HG03064 (cell line): ENCODE results near the gene PDE1C.

Experiments used
- ATAC-seq: cut with Tn5 transposase; IDR thresholded peaks from one replicate; pipeline ENCODE4 v1.9.1; 2021; ENCODE audit warnings: low read depth; ENCODE audit not compliant: unreplicated experiment

The PDE1C gene

DNA sequence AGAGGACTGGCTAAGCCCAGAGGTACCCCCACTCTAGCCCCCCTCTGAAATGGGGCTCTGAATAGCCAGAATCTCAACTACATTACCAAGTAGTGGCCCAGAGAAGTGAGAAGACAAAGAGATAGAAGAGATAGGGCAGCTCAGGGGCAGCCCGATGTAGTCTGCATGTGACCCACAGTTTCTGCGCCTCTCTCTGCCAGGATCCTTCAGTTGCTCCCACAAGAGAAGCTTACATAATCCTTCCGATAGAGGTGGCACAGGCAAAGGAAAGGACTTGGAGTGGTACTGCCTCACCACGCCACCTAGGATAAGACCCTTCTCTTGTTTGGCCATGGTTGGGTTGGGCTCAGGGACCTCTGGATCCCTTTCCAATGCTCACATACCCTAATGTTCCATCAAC lies 5.4 kb upstream of the PDE1C start:
- no peak for ATAC-seq

- no peak for ATAC-seq
Observed at GRCh38 chr7:32074787-32075585, 4.8 kb upstream of the PDE1C start.

DNA sequence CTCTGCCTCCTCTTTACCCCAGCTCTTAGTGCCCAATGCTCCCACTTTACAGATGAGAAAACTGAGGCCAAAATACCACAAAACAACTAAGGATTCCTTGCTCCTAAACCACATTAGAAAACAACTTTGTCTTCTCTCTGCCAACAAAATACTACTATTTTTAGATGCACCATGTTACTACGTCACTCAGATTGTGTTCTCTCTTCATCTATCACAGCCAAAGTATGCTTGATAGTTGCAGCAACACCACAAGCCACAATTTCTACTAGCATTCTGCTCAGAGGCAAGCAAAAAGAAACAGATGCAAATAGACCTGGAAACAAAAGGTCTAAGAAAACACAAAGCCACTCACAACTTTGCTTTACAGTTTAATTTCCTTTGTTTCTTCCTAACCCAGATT lies 3.3 kb upstream of the PDE1C start:
- ATAC-seq, result no peak

GRCh38 chr7:32072397-32072796 lies 2.2 kb upstream of the PDE1C start:
- ATAC-seq, result no peak

GRCh38 chr7:32071466-32072091 lies 1.4 kb upstream of the PDE1C start:
- ATAC-seq, result no peak

- ATAC-seq, result no peak
Observed at GRCh38 chr7:32070051-32070405, 179 bp downstream of the PDE1C start.

DNA sequence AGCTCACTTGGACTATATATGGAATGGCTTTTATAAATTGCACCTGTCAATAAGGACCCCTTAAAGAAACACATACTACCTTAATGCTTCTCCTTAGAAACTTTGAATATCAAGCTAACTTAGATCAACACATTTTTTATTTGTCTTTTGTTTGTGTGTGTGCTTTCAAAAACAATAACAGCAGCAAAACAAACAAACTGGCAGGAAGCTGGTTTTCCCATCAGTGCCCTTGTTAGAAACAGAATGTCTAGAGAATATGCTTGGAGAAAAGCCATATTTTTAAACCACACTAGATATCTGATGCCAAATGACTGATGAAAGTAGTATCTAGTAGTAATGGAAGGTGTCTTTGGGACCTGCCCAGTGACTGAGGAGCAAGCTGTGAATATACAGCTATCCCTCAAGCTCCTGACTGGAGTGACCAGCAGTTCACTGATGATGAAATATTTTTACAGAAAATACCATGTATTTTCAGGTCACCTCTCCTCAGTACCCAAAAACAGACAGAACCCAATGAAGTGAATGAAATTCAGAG lies 1.0 kb downstream of the PDE1C start:
- ATAC-seq, result no peak

GRCh38 chr7:32068411-32069101 lies 1.7 kb downstream of the PDE1C start:
- ATAC-seq, result no peak

DNA sequence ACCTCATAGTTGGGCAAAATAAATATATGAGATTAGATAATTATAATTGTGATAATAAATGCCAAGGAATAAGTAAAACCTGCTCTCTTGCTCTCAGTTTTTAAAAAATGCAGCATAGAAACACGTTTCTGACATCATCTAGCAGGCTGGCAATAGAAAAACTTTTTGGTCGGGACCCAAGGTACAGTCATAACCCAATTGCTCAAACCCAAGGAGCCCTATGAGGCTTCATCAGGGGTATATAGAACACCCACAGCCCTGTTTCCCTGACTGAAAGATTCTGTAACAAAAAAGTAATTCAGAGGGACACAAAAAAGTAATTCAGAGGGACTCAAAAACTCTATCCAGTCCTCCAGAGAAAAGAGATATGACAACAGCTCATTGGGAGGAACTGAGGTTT lies 3.8 kb downstream of the PDE1C start:
- ATAC-seq, result no peak

GRCh38 chr7:32063614-32064013 lies 6.6 kb downstream of the PDE1C start:
- ATAC-seq, result no peak

DNA sequence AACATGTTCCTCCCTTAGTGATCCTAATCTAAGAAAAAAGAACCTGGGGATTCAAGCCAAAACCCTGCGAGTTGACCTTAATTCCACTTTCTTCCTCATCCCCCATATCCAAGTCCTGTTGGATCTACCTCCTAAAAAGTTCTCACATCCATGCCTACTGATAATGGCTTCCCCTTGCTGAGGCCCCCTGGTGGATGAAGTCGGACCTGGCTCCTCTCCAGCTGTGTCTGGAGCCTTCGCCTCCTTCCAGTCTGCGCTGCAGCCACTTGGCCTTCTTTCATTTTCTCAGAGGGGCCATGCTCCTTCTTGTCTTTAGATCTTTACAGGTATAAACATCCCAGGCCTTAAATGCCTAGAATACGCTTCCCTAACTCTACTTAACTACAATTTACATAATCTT lies 8.1 kb downstream of the PDE1C start:
- ATAC-seq, result no peak

- ATAC-seq, result no peak
Observed at GRCh38 chr7:32061346-32061745, 8.9 kb downstream of the PDE1C start.

DNA sequence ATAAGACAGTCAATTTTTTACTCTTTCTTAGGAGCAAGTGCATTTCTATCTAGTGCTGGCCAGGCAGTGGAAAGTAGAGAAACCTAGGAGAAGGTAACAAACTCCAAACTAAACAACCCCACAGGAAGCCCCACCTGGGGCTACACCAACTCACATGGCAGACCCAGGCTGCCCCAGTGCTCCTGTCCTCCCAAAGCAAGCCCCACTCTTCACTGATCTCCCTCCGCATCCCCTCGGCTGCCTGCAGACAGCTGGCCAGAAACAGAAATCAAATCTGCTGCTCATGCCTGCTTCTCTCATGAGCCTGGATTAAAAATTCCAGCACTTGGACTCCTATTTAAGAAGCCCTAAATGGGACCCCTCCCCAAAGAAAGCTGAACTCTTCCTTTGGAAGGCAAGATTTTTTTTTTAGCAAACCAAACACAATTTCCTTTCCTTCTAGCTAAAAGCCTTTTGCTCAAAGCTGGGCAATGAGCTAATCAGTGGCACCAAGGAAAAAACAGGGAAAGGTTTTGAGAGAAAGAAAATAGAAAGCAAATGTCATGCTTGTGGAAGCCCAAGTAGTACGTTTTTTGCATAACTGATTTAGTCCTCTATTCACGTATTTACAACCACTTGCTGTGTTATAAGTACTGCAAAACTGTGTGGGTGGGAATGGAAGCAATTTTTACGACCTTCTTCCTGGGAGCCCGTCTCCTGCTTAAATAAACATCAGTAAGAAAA lies 10.8 kb downstream of the PDE1C start:
- ATAC-seq, result no peak

DNA sequence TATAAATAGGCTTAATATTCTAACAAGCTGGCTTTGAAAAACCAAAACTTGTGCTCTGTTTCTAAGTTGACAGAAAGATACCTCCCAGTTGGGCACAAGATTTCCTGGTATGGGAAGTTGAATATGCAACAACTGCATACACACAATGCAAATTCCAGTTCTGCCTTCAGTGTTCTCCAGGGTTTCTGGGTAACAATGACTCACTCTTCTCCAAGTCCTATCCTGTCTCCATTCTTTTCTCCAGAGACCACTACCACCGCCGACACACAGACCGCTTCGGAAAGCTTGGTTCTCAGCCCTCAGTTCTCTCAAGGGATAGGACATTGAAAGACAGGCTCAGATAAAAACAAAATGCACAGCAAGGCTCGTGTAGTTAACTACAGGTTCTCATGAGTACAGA lies 12.2 kb downstream of the PDE1C start:
- no peak for ATAC-seq

DNA sequence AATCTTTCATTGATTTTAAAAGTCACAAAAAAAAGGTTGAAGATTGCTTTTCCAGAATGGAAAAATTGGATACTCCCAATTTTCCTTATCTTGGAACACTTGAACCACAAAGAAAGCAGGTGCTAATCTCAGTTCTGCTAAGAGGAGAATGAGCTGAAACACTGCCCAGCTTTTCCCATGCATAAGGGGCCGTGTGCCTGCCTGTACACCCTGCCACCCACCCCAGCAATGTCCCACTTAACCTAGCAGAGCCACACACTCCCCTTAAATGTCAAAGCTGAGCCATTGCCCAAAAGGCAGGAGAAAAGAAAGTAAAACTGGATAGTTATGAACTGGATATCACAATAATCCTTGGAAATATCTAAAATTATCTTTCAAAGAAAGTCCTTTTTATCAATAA lies 13.4 kb downstream of the PDE1C start:
- ATAC-seq, result no peak

GRCh38 chr7:32053204-32053603 lies 17.0 kb downstream of the PDE1C start:
- no peak for ATAC-seq

DNA sequence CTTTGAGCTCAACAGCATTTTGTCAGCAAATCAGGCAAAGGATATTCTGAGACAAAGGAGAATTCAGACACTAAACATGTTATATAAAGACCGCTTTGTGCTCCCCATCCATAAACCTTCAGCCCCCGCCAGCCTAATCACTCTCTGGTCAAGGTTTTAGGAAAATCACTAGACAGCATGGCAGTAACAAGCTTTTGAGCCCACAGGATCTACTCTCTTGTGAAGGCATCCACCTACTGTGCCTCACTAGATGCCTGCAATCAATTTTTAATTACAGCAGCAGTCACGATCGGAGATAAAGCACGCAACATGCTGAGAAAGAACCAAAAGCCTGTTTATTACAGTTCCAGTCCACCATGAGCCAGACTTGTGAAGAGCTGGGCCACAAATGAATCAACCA lies 19.1 kb downstream of the PDE1C start:
- no peak for ATAC-seq

- no peak for ATAC-seq
Observed at GRCh38 chr7:32049599-32049998, 20.6 kb downstream of the PDE1C start.

DNA sequence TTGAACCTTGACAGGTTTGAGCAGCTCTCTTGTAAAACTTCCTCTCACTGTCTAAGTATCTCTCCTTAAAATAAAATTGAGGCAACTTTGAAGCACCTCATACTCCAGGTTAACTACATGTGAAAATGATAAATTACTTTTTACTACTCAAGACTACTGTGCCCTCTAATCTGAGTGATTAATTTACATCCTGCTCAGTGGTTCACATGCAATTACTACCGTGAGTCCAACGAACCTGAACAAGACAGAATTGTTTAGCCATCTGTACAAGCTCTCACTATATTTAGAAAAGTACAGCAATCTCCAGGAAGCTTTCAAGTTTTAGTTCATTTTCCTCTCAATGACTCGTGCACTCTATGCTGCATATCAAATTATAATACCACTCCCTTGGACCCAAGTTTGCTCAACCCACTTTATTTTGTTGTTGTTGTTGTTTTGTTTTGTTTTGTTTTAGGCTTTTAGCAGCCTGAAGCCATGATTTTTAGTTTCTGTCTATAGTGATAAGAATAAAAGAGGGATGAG lies 21.2 kb downstream of the PDE1C start:
- peak; percentile 81 for ATAC-seq

DNA sequence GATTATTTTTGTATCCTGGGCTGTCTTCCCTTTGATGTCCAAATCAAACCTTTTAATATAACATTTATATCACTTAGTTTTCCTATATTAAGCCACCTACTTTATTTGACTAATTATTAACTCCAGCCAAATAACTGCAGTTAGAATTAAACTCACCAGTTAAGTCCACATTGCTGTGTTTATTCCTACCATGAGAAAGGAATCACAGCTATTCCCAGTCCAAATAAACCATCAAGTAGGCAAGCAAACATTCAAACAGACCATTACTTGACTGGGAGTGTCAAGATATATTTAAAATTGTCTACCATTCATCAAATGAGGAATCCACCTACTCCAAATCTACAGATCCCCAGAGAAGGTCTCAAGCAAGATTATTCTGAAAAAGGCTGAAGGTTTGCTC lies 22.4 kb downstream of the PDE1C start:
- ATAC-seq, result no peak

DNA sequence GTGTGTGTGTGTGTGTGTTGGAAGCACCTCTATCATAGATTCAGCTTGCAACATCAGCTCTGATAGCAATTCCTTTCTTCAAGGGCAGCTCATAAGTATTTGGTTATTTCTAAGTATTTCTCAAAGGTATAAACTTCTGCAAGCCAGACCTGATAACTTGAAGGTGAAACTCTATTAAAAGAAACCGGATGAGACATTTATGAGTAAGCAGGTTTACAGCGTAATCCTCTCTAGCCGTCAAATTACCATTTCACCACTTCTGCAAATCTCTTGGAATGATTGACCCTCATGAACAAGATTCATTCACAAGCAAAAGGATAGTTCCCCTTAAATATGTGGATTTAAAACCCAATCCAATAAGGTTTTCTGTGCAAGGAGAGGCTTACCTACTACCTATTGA lies 23.1 kb downstream of the PDE1C start:
- no peak for ATAC-seq
